KBM-7 (cell line): ENCODE results near the gene PDE10A.
"Not testable (repeated sequence)": the region's sequence is repeated elsewhere in the genome, so short reads cannot be mapped to it uniquely, and the experiment has no call there.

Source experiments
- DNase-seq: peaks from one replicate; pipeline ENCODE4 v3.0.0-alpha.2; 2015
- in situ Hi-C: fragments of 300-500 bp; cut with MboI; formaldehyde crosslinking; loops from 2 replicates; pipeline ENCODE4 v1.14.3; 2020; ENCODE audit warnings: low sequenced_read_pairs, low pct_unique_long_range_greater_than_20kb, mixed read lengths

The PDE10A gene

GRCh38 chr6:165573671-165574070, 89.4 kb downstream of the PDE10A start:
- no peak for DNase-seq
- in situ Hi-C loops: no loop called here

- DNase-seq: peak; percentile 27
- in situ Hi-C loops: no loop called here
Measured at GRCh38 chr6:165571721-165572132, 91.3 kb downstream of the PDE10A start.

GRCh38 chr6:165571068-165571682, 91.9 kb downstream of the PDE10A start:
- in situ Hi-C loops: no loop called here
- no peak for DNase-seq

GRCh38 chr6:165568326-165568725, 94.7 kb downstream of the PDE10A start:
- in situ Hi-C loops: no loop called here
- DNase-seq: no peak

- DNase-seq: no peak
- in situ Hi-C loops: no loop called here
Measured at GRCh38 chr6:165566088-165566828, 96.8 kb downstream of the PDE10A start.

- DNase-seq: no peak
- in situ Hi-C loops: no loop called here
Measured at GRCh38 chr6:165562421-165563090, 100.5 kb downstream of the PDE10A start.

- in situ Hi-C loops: no loop called here
- DNase-seq: no peak
Measured at GRCh38 chr6:165559632-165560031, 103.4 kb downstream of the PDE10A start.

- DNase-seq, in situ Hi-C loops: not testable (repeated sequence)
Measured at GRCh38 chr6:165558097-165558496, 104.9 kb downstream of the PDE10A start.

- in situ Hi-C loops: no loop called here
- no peak for DNase-seq
Measured at GRCh38 chr6:165557674-165558073, 105.4 kb downstream of the PDE10A start.

GRCh38 chr6:165556116-165556843, 106.8 kb downstream of the PDE10A start:
- DNase-seq: no peak
- in situ Hi-C loops: no loop called here

- in situ Hi-C loops, DNase-seq: not testable (repeated sequence)
Measured at GRCh38 chr6:165554644-165555043, 108.4 kb downstream of the PDE10A start.

GRCh38 chr6:165552248-165552736, 110.7 kb downstream of the PDE10A start:
- DNase-seq: no peak
- in situ Hi-C loops: no loop called here

GRCh38 chr6:165551828-165552227, 111.2 kb downstream of the PDE10A start:
- no peak for DNase-seq
- in situ Hi-C loops: no loop called here

- in situ Hi-C loops: no loop called here
- DNase-seq: no peak
Measured at GRCh38 chr6:165548450-165548849, 114.6 kb downstream of the PDE10A start.

- in situ Hi-C loops: no loop called here
- no peak for DNase-seq
Measured at GRCh38 chr6:165545806-165546205, 117.2 kb downstream of the PDE10A start.

GRCh38 chr6:165543781-165544180, 119.3 kb downstream of the PDE10A start:
- in situ Hi-C loops: no loop called here
- DNase-seq: no peak

- DNase-seq: no peak
- in situ Hi-C loops: no loop called here
Measured at GRCh38 chr6:165536911-165537310, 126.1 kb downstream of the PDE10A start.

GRCh38 chr6:165519316-165519715, 143.7 kb downstream of the PDE10A start:
- DNase-seq: no peak
- in situ Hi-C loops: no loop called here

- no peak for DNase-seq
- in situ Hi-C loops: no loop called here
Measured at GRCh38 chr6:165515963-165516624, 146.9 kb downstream of the PDE10A start.
